HG02981 (cell line): Measurements from ENCODE around the gene ZNF213.
"Not testable (repeated sequence)": the region's sequence is repeated elsewhere in the genome, so short reads cannot be mapped to it uniquely, and the experiment has no call there.

Experiments used
- ATAC-seq: cut with Tn5 transposase; IDR thresholded peaks from one replicate; pipeline ENCODE4 v1.9.1; 2021; ENCODE audit warnings: mild to moderate bottlenecking, moderate library complexity; ENCODE audit not compliant: unreplicated experiment

The ZNF213 gene

GRCh38 chr16:3123986-3124886, 10.6 kb upstream of the ZNF213 start:
- peak; percentile 85 for ATAC-seq

- ATAC-seq = no peak
Measured at GRCh38 chr16:3127745-3128144, 7.1 kb upstream of the ZNF213 start.

- ATAC-seq = peak; percentile 43
Measured at GRCh38 chr16:3129137-3130131, 5.4 kb upstream of the ZNF213 start.

- ATAC-seq = no peak
Measured at GRCh38 chr16:3131755-3132377, 3.0 kb upstream of the ZNF213 start.

- ATAC-seq = no peak
Measured at GRCh38 chr16:3133844-3134243, 985 bp upstream of the ZNF213 start.

- ATAC-seq = no peak
Measured at GRCh38 chr16:3135126-3135715, 392 bp downstream of the ZNF213 start.

GRCh38 chr16:3137267-3137666, 2.4 kb downstream of the ZNF213 start:
- no peak for ATAC-seq

- no peak for ATAC-seq
Measured at GRCh38 chr16:3138342-3138741, 3.5 kb downstream of the ZNF213 start.

GRCh38 chr16:3138823-3139426, 4.1 kb downstream of the ZNF213 start:
- ATAC-seq = no peak

- ATAC-seq = not testable (repeated sequence)
Measured at GRCh38 chr16:3139561-3139960, 4.7 kb downstream of the ZNF213 start.

GRCh38 chr16:3140603-3141427, 6.0 kb downstream of the ZNF213 start:
- ATAC-seq = no peak

- no peak for ATAC-seq
Measured at GRCh38 chr16:3141781-3142311, 7.0 kb downstream of the ZNF213 start.

- no peak for ATAC-seq
Measured at GRCh38 chr16:3142327-3142726, 7.5 kb downstream of the ZNF213 start.

GRCh38 chr16:3142770-3143169, 7.9 kb downstream of the ZNF213 start:
- ATAC-seq = no peak

- ATAC-seq = no peak
Measured at GRCh38 chr16:3143189-3143588, 8.4 kb downstream of the ZNF213 start.

GRCh38 chr16:3143598-3144320, 8.9 kb downstream of the ZNF213 start:
- ATAC-seq = no peak

- ATAC-seq = no peak
Measured at GRCh38 chr16:3144321-3144983, 9.6 kb downstream of the ZNF213 start.

GRCh38 chr16:3145151-3145550, 10.3 kb downstream of the ZNF213 start:
- no peak for ATAC-seq
